OCI-LY7 (cell line): ENCODE results near the gene FUBP3.

Experiments used
- EZH2phosphoT487 ChIP-seq: fragments of 200-600 bp; sonication (generic); IDR thresholded peaks from 2 replicates; pipeline ENCODE4 v1.6.1; 2018; ENCODE audit warnings: low read depth, borderline replicate concordance, mild to moderate bottlenecking, mixed run types, antibody characterized with exemption, low read length, moderate library complexity, mixed read lengths
- TF ChIP-seq, protein P1 (sequence below): fragments of 200-600 bp; sonication (generic); conservative IDR thresholded peaks from 2 replicates; pipeline ENCODE4 v1.5.1; 2014; ENCODE audit warnings: mild to moderate bottlenecking, antibody characterized with exemption, low read length, moderate library complexity, mixed read lengths

DNA sequence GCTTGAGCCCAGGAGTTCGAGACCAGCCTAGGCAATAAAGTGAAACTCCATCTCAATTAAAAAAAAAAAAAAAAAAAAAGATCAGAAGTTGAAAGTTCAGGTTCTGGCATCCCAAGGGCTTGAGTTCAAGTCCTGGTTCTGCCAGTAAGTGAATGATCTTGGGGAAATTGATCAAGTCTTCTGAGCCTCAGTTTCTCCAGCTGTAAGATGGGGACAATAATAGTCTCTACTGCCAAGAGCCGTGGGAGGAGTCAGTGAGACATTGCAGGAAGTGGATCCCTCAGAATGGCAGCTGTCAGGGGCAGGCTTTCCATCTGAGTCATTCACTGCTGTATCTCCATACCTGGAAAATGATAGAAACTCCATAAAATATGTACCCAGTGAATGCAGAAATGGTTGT lies 37.8 kb upstream of the FUBP3 start:
- TF ChIP-seq, protein P1, sequence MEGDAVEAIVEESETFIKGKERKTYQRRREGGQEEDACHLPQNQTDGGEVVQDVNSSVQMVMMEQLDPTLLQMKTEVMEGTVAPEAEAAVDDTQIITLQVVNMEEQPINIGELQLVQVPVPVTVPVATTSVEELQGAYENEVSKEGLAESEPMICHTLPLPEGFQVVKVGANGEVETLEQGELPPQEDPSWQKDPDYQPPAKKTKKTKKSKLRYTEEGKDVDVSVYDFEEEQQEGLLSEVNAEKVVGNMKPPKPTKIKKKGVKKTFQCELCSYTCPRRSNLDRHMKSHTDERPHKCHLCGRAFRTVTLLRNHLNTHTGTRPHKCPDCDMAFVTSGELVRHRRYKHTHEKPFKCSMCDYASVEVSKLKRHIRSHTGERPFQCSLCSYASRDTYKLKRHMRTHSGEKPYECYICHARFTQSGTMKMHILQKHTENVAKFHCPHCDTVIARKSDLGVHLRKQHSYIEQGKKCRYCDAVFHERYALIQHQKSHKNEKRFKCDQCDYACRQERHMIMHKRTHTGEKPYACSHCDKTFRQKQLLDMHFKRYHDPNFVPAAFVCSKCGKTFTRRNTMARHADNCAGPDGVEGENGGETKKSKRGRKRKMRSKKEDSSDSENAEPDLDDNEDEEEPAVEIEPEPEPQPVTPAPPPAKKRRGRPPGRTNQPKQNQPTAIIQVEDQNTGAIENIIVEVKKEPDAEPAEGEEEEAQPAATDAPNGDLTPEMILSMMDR: no peak
- no peak for TF ChIP-seq EZH2phosphoT487
